Stimulated activated CD4-positive, alpha-beta T cell treated with anti-CD3 and anti-CD28 coated beads, Interleukin-4, amount 100 ng/mL, for 24 hours (primary cell): ENCODE data around the gene ATP8B3.

ENCODE experiments used
- DNase-seq: peaks from one replicate; pipeline ENCODE4 v3.0.0-alpha.2; 2020

ATP8B3 gene

GRCh38 chr19:1796395-1797142, 15.5 kb downstream of the ATP8B3 start:
- no peak for DNase-seq

GRCh38 chr19:1794424-1795172, 17.5 kb downstream of the ATP8B3 start:
- no peak for DNase-seq

- DNase-seq: no peak
These were observed 20.2 kb downstream of the ATP8B3 start for GRCh38 chr19:1791879-1792278.

- DNase-seq: no peak
These were observed 21.9 kb downstream of the ATP8B3 start for GRCh38 chr19:1790054-1790792.

GRCh38 chr19:1789261-1790041, 22.6 kb downstream of the ATP8B3 start:
- no peak for DNase-seq

GRCh38 chr19:1787116-1787515, 25.0 kb downstream of the ATP8B3 start:
- no peak for DNase-seq

GRCh38 chr19:1786668-1787067, 25.4 kb downstream of the ATP8B3 start:
- DNase-seq: no peak

- no peak for DNase-seq
These were observed 26.8 kb downstream of the ATP8B3 start for GRCh38 chr19:1785310-1785709.

- no peak for DNase-seq
These were observed 28.2 kb downstream of the ATP8B3 start for GRCh38 chr19:1783874-1784273.

GRCh38 chr19:1783354-1783753, 28.7 kb downstream of the ATP8B3 start:
- no peak for DNase-seq

GRCh38 chr19:1782521-1782920, 29.6 kb downstream of the ATP8B3 start:
- DNase-seq: no peak

GRCh38 chr19:1780272-1780958, 31.7 kb downstream of the ATP8B3 start:
- DNase-seq: no peak

GRCh38 chr19:1779574-1779973, 32.5 kb downstream of the ATP8B3 start:
- DNase-seq: no peak

- DNase-seq: no peak
These were observed 34.9 kb downstream of the ATP8B3 start for GRCh38 chr19:1777149-1777548.

GRCh38 chr19:1776606-1777147, 35.4 kb downstream of the ATP8B3 start:
- DNase-seq: no peak

- no peak for DNase-seq
These were observed 36.0 kb downstream of the ATP8B3 start for GRCh38 chr19:1775951-1776605.

GRCh38 chr19:1774989-1775772, 36.9 kb downstream of the ATP8B3 start:
- no peak for DNase-seq

GRCh38 chr19:1773184-1773583, 38.9 kb downstream of the ATP8B3 start:
- no peak for DNase-seq

GRCh38 chr19:1770866-1771576, 41.1 kb downstream of the ATP8B3 start:
- no peak for DNase-seq

GRCh38 chr19:1769645-1769985, 42.5 kb downstream of the ATP8B3 start:
- DNase-seq: no peak
